Mesodermal cell (in vitro differentiated cells): ENCODE results near the gene SCNN1G.
"Not testable (repeated sequence)": the region's sequence is repeated elsewhere in the genome, so short reads cannot be mapped to it uniquely, and the experiment has no call there.

Experiments used
- H3K27ac ChIP-seq: 2 replicates; pipeline ENCODE4 v1.7.0; 2013; ENCODE audit warnings: mild to moderate bottlenecking, low read depth, low read length, moderate library complexity; ENCODE audit not compliant: severe bottlenecking
- H3K36me3 ChIP-seq: 2 replicates; pipeline ENCODE4 v1.7.1; 2013; ENCODE audit warnings: mild to moderate bottlenecking, low read length, moderate library complexity; ENCODE audit not compliant: control insufficient read depth, insufficient read depth
- H3K4me1 ChIP-seq: one replicate; pipeline ENCODE4 v1.7.1; 2013; ENCODE audit warnings: mild to moderate bottlenecking, low read length; ENCODE audit not compliant: insufficient read depth, control insufficient read depth, poor library complexity, severe bottlenecking
- H3K4me3 ChIP-seq: 2 replicates; pipeline ENCODE4 v1.7.0; 2013; ENCODE audit warnings: low read length, control low read depth, mild to moderate bottlenecking; ENCODE audit not compliant: insufficient read depth, poor library complexity, severe bottlenecking; ENCODE audit errors: extremely low read depth
- H3K9me3 ChIP-seq: 2 replicates; pipeline ENCODE4 v1.7.1; 2013; ENCODE audit warnings: mild to moderate bottlenecking, low read length, moderate library complexity; ENCODE audit not compliant: control insufficient read depth
- WGBS, 2 experiments: methylation state at CpG; one replicate each; pipeline ENCODE4 v1.1.5; 2013; ENCODE audit warnings: missing lambda C conversion rate in 2 of 2; ENCODE audit not compliant: insufficient coverage in 2 of 2; 5-methylcytosine and 5-hydroxymethylcytosine counted together

Gene SCNN1G

DNA sequence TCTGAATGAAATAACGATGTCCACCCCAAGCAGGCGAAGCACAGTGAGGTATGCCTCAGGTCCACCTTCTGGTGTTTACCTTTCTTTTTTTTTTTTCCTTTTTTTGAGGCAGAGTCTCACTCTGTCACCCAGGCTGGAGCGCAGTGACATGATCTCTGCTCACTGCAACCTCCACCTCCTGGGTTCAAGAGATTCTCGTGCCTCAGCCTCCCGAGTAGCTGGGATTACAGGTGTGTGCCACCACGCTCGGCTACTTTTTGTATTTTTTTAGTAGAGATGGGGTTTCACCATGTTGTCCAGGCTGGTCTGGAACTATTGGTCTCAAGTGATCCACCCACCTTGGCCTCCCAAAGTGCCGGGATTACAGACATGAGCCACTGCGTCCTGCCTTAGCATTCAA is 38.2 kb upstream of the SCNN1G start:
- not testable (repeated sequence) for H3K36me3 ChIP-seq
- 95 to 100% methylated on average over 4 to 9 of the region's 9 CpGs for WGBS, 2 experiments

DNA sequence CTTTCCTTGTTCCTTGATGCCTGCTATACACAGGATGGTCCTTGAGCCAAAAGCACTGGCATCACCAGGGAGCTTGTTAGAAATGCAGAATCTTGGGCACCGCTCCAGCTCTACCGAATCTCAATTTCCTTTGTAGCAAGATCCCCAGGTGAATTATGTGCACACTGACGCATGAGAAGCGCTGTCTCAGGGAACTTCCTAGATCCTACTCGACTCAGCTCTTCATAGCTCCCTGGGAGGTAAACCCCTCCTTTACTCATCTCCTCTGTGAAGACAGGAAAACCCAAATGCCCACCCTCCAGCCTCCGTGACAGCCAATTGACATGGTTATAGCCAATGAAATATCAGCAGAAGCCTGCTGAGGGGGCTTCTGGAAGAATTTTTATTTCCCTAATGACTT is 37.4 kb upstream of the SCNN1G start:
- Histone ChIP-seq H3K27ac (no peak overlapping the region), H3K4me3 (no peak overlapping the region), H3K9me3 (no peaks in the 10 kb centered on the region), H3K36me3 (peaks cover 2% of the 10 kb centered on the region), H3K4me1 (peaks cover 16% of the 10 kb centered on the region)
- WGBS, 2 experiments, result 70 to 71% methylated on average over 5 of the region's 6 CpGs

More for the DNA sequence above, 38.2 kb upstream of the SCNN1G start:
- H3K4me1 ChIP-seq, result peaks cover 16% of the 10 kb centered on the region
- not testable (repeated sequence) for H3K27ac ChIP-seq, H3K4me3 ChIP-seq, H3K9me3 ChIP-seq

DNA sequence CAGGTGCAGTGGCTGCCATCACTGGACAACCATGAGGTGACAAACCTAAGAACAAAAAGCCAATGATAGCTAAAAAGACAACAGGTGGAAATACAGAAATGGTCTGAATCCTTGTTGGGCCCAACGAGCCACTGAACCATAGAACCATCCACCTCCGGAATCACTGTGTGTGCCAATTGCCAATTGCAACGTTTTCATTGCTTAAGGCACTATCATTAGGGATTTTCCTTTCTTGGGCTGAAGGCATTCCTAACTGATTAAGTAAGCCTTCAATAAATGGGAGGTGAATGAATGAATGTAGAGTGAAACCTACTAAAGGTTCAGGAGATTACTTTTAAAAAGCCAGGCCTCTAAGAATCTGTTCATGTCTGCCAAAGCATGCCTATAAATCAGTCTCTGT is 36.9 kb upstream of the SCNN1G start:
- no peaks in the 10 kb centered on the region for H3K9me3 ChIP-seq
- no peak overlapping the region for H3K4me3 ChIP-seq
- H3K27ac ChIP-seq, result no peak overlapping the region
- H3K36me3 ChIP-seq, result peaks cover 2% of the 10 kb centered on the region
- 80 to 100% methylated on average over 2 of the region's 3 CpGs for WGBS, 2 experiments
- H3K4me1 ChIP-seq, result peaks cover 16% of the 10 kb centered on the region

DNA sequence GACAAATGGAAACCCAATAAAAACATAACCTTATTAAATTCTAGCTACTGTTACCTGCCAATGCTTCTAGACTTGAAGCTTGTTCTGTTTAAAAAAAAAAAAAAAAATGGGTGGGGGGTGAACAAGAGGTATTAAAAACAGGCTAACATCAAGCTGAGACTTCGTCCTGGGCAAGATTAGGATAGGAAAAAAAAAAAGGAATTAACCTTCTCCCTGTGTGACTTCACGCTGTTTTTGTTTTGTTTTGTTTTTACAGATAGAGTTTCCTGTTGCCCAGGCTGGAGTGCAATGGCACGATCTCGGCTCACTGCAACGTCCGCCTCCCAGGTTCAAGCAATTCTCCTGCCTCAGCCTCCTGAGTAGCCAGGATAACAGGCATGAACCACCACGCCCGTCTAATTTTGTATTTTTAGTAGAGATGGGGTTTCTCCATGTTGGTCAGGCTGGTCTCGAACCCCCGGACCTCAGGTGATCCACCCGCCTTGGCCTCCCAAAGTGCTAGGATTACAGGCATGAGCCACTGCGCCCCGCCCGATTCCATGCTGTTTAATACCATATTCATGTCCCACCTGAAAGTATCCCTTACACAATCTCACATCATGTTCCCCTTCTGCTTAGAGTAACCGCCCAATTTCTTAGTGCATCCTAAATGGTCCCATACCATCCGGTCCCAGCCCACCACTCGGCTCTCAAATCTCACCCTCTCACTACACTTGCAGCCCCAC is 35.5 kb upstream of the SCNN1G start:
- Histone ChIP-seq H3K4me1 (peaks cover 16% of the 10 kb centered on the region), H3K36me3 (peaks cover 2% of the 10 kb centered on the region), H3K27ac (no peak overlapping the region), H3K9me3 (no peaks in the 10 kb centered on the region), H3K4me3 (peak overlapping the region; percentile 68)
- 83 to 90% methylated on average over 12 to 14 of the region's 17 CpGs for WGBS, 2 experiments

DNA sequence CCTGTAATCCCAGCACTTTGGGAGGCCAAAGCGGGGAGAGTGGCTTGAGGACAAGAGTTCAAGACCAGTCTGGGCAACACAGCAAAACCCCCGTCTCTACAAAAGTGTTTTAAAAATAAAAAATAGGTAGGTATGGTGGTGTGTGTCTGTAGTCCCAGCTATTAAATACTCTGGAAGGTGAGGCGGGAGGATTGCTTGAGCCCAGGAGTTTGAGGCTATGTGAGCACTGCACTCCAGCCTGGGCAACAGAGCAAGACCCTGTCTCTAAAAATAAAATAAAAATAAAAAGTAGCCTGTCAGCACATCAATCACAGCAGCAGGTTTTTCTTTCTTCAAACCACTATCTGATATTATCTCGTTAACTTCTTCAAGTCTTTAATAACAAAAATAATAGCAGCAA is 34.9 kb upstream of the SCNN1G start:
- Histone ChIP-seq H3K27ac (no peak overlapping the region), H3K9me3 (no peaks in the 10 kb centered on the region), H3K4me1 (peaks cover 12% of the 10 kb centered on the region), H3K4me3 (peak overlapping the region; percentile 68), H3K36me3 (peaks cover 2% of the 10 kb centered on the region)
- 91 to 100% methylated on average over 2 to 3 of the region's 4 CpGs for WGBS, 2 experiments

DNA sequence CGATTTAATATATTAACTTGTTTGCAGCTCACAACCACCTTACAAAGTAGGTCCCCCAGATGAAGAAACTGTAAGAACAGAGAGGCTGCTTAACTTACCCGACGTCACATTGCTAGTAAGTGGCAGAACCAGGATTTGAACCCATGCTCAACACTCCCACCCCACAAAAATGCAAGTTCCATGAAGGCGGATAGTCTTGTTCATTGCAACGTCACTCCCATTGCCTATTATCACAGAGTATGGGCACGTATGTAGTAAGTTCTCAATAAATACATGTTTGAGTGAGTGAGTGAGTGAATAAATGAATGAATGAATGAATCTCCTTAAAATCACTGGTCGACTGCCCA is 34.4 kb upstream of the SCNN1G start:
- no peak overlapping the region for H3K27ac ChIP-seq
- H3K4me1 ChIP-seq, result peaks cover 10% of the 10 kb centered on the region
- H3K36me3 ChIP-seq, result peaks cover 2% of the 10 kb centered on the region
- 56% methylated on average over 4 to 5 of the region's 7 CpGs for WGBS, 2 experiments
- H3K4me3 ChIP-seq, result peak overlapping the region; percentile 68
- no peaks in the 10 kb centered on the region for H3K9me3 ChIP-seq

DNA sequence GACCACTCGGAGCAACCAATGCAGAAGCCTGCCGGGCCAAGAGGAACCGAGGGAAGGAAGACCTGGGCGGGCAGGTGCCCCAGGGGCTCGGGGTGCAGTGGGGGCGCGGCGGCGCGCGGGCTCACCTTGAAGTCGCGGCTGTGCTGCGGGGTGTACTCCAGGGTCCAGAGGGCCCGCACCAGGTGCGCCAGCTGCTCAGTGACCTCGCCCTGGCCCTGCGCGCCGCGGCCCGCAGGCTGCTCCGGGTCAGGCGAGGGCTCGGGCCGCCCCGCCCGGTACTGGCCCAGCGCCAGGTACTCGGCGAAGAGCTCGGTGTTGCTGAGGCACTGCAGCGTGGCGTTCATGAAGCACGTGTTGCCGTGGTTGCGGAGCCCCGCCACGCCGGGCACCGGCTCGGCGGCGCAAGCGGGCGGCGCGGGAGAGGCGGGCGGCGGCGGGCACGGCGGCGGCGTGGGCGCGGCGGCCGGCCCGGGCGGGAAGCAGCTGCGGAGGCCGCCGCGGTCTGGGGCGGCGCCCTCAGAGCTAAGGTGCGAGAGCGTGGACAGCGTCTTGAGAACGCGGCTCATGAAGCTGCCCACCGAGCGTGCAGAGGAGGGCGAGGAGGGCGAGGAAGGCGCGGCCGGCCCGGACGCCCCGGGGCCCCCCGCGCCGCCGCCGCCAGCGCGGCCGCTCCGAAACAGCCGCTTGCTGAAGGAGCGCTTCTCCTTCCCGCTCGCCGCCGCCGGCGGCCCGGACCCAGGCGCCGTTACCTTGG is 33.9 kb upstream of the SCNN1G start:
- Histone ChIP-seq H3K36me3 (peaks cover 2% of the 10 kb centered on the region), H3K9me3 (no peaks in the 10 kb centered on the region), H3K4me1 (peaks cover 9% of the 10 kb centered on the region), H3K27ac (no peak overlapping the region), H3K4me3 (peak overlapping the region; percentile 68)
- WGBS, 2 experiments, result 1% methylated on average over 62 to 81 of the region's 103 CpGs

DNA sequence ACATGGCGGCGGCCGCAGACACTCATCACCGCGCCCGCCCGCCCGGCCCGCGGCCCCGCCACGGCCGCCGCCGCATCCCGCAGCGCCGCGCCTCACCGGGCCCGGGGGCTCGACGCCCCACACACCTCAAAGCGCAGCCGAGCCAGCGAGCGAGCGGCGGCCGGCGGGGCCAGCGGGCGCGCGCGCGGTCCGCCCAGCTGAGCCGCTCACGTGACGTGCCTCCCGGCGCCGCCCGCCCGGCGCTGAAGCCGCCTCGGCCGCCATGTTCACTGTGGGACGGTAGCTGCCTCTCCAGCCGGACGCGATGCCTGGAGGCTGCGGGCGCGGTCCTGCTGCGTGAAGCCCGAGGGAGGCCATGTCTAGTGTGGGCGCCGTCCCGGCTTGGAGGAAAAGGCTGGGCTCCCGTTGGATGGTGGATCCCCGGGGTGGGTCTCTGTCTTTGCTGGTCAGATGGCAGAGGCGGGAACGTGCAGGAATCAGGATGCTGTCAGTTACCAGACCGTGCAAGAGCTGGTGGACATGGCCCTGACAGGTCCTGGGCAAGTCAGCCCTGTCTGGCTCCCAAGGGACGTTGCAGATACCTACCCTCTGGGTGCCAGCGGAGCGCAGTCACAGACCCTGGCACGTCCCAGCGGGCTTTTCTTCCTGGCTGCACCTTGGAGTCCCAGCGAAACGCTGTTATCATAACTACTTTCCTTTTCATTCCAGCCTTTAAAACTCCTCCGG is 33.1 kb upstream of the SCNN1G start, which contains the start of gene USP31:
TSS of gene USP31 (minus strand) at position 186 of the 726 bp plus-strand sequence. CDS start at position 4, 182 bp downstream.
- Histone ChIP-seq H3K4me1 (peaks cover 7% of the 10 kb centered on the region), H3K4me3 (peak within 1 kb of the TSS; percentile 68), H3K36me3 (peaks cover 2% of the 10 kb centered on the region), H3K9me3 (no peaks in the 10 kb centered on the region), H3K27ac (no peak within 1 kb of the TSS)
- 1 to 2% methylated on average over 44 to 50 of the region's 75 CpGs for WGBS, 2 experiments

DNA sequence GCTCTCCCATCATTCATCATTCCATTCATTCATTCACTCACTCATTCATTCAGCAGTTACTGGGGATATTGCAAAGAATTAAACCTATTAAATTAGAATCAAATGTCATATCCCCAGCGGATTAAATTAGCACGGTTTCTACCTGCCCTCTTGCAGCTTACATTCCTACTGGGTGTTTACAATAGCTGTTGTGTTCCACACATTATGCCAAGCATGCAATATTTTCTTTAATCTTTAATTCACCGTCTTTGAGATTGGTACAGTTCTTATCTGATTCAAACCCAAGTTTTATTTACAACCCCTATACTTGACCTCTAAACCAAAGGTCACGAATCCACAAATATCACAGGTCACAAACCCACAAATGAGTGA is 32.6 kb upstream of the SCNN1G start:
- H3K9me3 ChIP-seq, result no peaks in the 10 kb centered on the region
- peak overlapping the region; percentile 47 for H3K4me3 ChIP-seq
- 79 to 83% methylated on average over 3 to 4 of the region's 4 CpGs for WGBS, 2 experiments
- H3K27ac ChIP-seq, result no peak overlapping the region
- H3K36me3 ChIP-seq, result peaks cover 2% of the 10 kb centered on the region
- peaks cover 7% of the 10 kb centered on the region for H3K4me1 ChIP-seq

DNA sequence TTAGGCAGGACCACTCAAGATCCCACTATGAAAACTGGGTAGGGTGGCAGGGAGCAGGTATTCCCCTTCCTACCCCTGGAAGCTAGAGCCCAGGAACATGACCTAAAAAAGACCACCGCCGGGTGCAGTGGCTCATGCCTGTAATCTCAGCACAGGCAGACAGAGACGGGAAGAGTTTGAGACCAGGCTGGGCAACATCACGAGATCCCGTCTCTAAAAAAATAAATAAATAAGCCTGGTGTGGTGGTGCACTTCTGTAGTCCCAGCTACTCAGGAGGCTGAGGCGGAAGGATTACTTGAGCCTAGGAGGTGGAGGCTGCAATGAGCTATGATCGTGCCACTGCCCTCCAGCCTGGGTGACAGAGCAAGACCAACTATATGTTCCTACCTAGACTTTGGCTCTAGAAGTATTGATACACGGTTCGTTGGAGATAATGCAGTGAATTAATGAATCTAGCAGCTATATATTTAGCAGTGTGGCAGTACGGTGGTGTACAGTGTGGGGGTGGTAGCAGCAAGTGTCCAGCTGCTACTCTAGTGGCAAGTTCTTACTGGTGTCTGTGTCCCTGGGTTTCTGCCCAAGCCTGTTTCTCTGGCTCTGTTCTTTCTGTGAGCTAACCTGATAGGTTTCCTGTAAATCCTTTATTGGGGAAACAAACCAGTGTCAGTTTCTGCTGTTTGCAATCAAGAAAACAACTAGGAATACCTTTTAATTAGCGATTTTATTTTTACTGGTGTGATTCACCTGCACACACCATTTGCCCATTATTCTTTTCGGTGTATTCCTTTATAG is 30.0 kb upstream of the SCNN1G start:
- H3K36me3 ChIP-seq, result no peaks in the 10 kb centered on the region
- 87 to 90% methylated on average over 10 of the region's 12 CpGs for WGBS, 2 experiments
- H3K4me1 ChIP-seq, result peaks cover 3% of the 10 kb centered on the region
- no peaks in the 10 kb centered on the region for H3K9me3 ChIP-seq
- no peak overlapping the region for H3K27ac ChIP-seq
- H3K4me3 ChIP-seq, result no peak overlapping the region
